Suprapubic skin (tissue), 4 donors: Measurements from ENCODE around the gene PAM16. TPM values are rescaled to one million over a fixed set of nuclear protein-coding genes. Genes with fewer than 3 reads are reported as not detected.
A peak's percentile ranks its signal among the peaks of the same experiment; 100 is the strongest.

ENCODE experiments used
- DNase-seq, 2 donors: peaks; one replicate each; pipeline ENCODE4 v3.0.0-alpha.2; 2019; ENCODE audit warnings: low spot score in 2 of 2
- H3K27ac ChIP-seq: fragments of 200-600 bp; sonication (generic); one replicate; pipeline ENCODE4 v1.5.1; 2019
- H3K27me3 ChIP-seq: fragments of 200-600 bp; sonication (generic); one replicate; pipeline ENCODE4 v1.5.1; 2019
- H3K36me3 ChIP-seq: fragments of 200-600 bp; sonication (generic); one replicate; pipeline ENCODE4 v1.5.1; 2019
- H3K4me1 ChIP-seq: fragments of 200-600 bp; sonication (generic); one replicate; pipeline ENCODE4 v1.5.1; 2019
- H3K4me3 ChIP-seq: fragments of 200-600 bp; sonication (generic); one replicate; pipeline ENCODE4 v1.5.1; 2019; ENCODE audit warnings: mild to moderate bottlenecking
- H3K9me3 ChIP-seq: fragments of 200-600 bp; sonication (generic); one replicate; pipeline ENCODE4 v1.5.1; 2019
- EP300 ChIP-seq: sonication (generic); formaldehyde crosslinking; IDR thresholded peaks from one replicate; pipeline ENCODE4 v1.6.1; 2017; ENCODE audit warnings: antibody characterized with exemption
- POLR2A ChIP-seq, 2 donors: fragments of 450-650 bp; IDR thresholded peaks; one replicate each; pipeline ENCODE4 v1.6.1; 2017; ENCODE audit warnings: antibody characterized with exemption in 2 of 2, mild to moderate bottlenecking in 2 of 2, moderate library complexity in 2 of 2
- POLR2AphosphoS5 ChIP-seq, 3 donors: sonication (generic); formaldehyde crosslinking; IDR thresholded peaks; one replicate each; pipeline ENCODE4 v1.6.1; 2017; ENCODE audit warnings: antibody characterized with exemption in 3 of 3
- WGBS: methylation state at CpG from one replicate; pipeline ENCODE4 v1.1.5; 2018; 5-methylcytosine and 5-hydroxymethylcytosine counted together
- total RNA-seq, 4 donors: library from RNA; depleted of rRNA; stranded (reverse); fragments of >200 nt; gene quantifications; one replicate each; pipeline ENCODE4 v1.1.0, GENCODE V29; 2016
- TF ChIP-seq, protein P1 (sequence below), 2 donors: fragments of 200-600 bp in 1 of 2; fragments of 450-650 bp in 1 of 2; sonication (generic) in 1 of 2; IDR thresholded peaks; one replicate each; pipeline ENCODE4 v1.5.1; 2016 to 2019; ENCODE audit warnings: antibody characterized with exemption in 2 of 2, mild to moderate bottlenecking in 1 of 2, moderate library complexity in 1 of 2

The PAM16 gene
- total RNA-seq, 4 donors from 2014 or later = 23.8 to 54.7 (median 46.1) TPM

GRCh38 chr16:4323845-4324488, 27.2 kb downstream of the PAM16 start:
- DNase-seq = no peak
- Histone ChIP-seq H3K27ac (peak overlapping the region; percentile 76), H3K4me3 (no peak overlapping the region), H3K4me1 (peaks cover 79% of the 10 kb centered on the region), H3K36me3 (no peaks in the 10 kb centered on the region), H3K27me3 (no peaks in the 10 kb centered on the region), H3K9me3 (no peaks in the 10 kb centered on the region)
- WGBS = 13% methylated on average over 6 of the region's 12 CpGs
- TF ChIP-seq, protein P1, sequence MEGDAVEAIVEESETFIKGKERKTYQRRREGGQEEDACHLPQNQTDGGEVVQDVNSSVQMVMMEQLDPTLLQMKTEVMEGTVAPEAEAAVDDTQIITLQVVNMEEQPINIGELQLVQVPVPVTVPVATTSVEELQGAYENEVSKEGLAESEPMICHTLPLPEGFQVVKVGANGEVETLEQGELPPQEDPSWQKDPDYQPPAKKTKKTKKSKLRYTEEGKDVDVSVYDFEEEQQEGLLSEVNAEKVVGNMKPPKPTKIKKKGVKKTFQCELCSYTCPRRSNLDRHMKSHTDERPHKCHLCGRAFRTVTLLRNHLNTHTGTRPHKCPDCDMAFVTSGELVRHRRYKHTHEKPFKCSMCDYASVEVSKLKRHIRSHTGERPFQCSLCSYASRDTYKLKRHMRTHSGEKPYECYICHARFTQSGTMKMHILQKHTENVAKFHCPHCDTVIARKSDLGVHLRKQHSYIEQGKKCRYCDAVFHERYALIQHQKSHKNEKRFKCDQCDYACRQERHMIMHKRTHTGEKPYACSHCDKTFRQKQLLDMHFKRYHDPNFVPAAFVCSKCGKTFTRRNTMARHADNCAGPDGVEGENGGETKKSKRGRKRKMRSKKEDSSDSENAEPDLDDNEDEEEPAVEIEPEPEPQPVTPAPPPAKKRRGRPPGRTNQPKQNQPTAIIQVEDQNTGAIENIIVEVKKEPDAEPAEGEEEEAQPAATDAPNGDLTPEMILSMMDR (IDR thresholded peaks at IDR 0.05) = no peak
- no peak for TF ChIP-seq POLR2A (IDR thresholded peaks at IDR 0.05)
- no peak for TF ChIP-seq EP300
- TF ChIP-seq POLR2AphosphoS5 (IDR thresholded peaks at IDR 0.05) = no peak

GRCh38 chr16:4323071-4323844, 27.9 kb downstream of the PAM16 start:
- DNase-seq = no peak
- 42% methylated on average over 13 of the region's 21 CpGs for WGBS
- TF ChIP-seq POLR2AphosphoS5 (IDR thresholded peaks at IDR 0.05) (no peak), EP300 (no peak)
- TF ChIP-seq, protein P1 (IDR thresholded peaks at IDR 0.05) = no peak
- no peak overlapping the region for H3K4me3 ChIP-seq
- no peaks in the 10 kb centered on the region for H3K9me3 ChIP-seq
- H3K4me1 ChIP-seq = peaks cover 79% of the 10 kb centered on the region
- no peaks in the 10 kb centered on the region for H3K27me3 ChIP-seq
- H3K36me3 ChIP-seq = no peaks in the 10 kb centered on the region
- peak overlapping the region; percentile 76 for H3K27ac ChIP-seq

- peaks cover 79% of the 10 kb centered on the region for H3K4me1 ChIP-seq
- peak overlapping the region; percentile 14 for H3K27ac ChIP-seq
- TF ChIP-seq EP300 (no peak), POLR2AphosphoS5 (IDR thresholded peaks at IDR 0.05) (no peak), POLR2A (IDR thresholded peaks at IDR 0.05) (no peak)
- TF ChIP-seq, protein P1 (IDR thresholded peaks at IDR 0.05) = no peak
- H3K36me3 ChIP-seq = no peaks in the 10 kb centered on the region
- no peaks in the 10 kb centered on the region for H3K27me3 ChIP-seq
- 79% methylated on average over 9 of the region's 30 CpGs for WGBS
- no peak overlapping the region for H3K4me3 ChIP-seq
- H3K9me3 ChIP-seq = no peaks in the 10 kb centered on the region
- DNase-seq = no peak
Measured at GRCh38 chr16:4322121-4323052, 28.7 kb downstream of the PAM16 start.

- TF ChIP-seq POLR2AphosphoS5 (IDR thresholded peaks at IDR 0.05) (no peak), EP300 (no peak), POLR2A (IDR thresholded peaks at IDR 0.05) (no peak)
- TF ChIP-seq, protein P1 (IDR thresholded peaks at IDR 0.05) = no peak
- Histone ChIP-seq H3K27ac (no peak overlapping the region), H3K9me3 (no peaks in the 10 kb centered on the region), H3K27me3 (no peaks in the 10 kb centered on the region), H3K36me3 (no peaks in the 10 kb centered on the region), H3K4me1 (peaks cover 81% of the 10 kb centered on the region), H3K4me3 (no peak overlapping the region)
- peak in 1 of 2 donors; percentile 68 for DNase-seq
- 82% methylated on average over 18 of the region's 19 CpGs for WGBS
Measured at GRCh38 chr16:4321286-4322120, 29.6 kb downstream of the PAM16 start.
